ENCODE measurements around the gene SPEF2. TPM values are rescaled to one million over a fixed set of nuclear protein-coding genes. Genes with fewer than 3 reads are reported as not detected.

SPEF2 gene
- total and polyA plus RNA-seq, 2 donors (not counting 1 experiment from before 2014, with no cell fraction given): 0.31 to 0.59 TPM

DNA sequence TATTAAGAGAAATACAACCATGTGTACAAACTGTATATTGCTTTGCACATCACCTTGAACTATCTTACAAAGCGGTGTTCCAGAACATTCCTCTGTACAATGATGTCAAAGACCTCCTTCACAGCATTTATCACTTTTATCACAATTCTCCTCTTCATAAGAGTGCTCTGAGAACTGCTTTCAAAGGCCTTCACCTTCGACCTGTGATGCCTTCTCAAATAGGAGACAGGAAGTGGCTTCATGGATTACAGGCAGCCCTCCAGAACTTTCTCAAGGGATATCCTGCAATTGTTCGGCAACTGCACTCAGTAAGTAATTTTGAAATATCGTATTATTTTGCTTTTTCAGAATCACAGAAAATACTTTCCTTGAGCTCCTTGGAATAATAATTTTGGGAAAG is 171.1 kb downstream of the SPEF2 start:
- Histone ChIP-seq H3K4me2 (replicated peaks; ENCODE audit: low read depth, low read length, poor library complexity, severe bottlenecking) (no peak overlapping the region), H3K36me3 (replicated peaks in 1 of 2; ENCODE audit: control extremely low read depth in 1 of 2, control insufficient read depth in 1 of 2, extremely low read depth in 1 of 2, insufficient read depth in 2 of 2, low read length in 1 of 2) (no peaks in the 10 kb centered on the region), H3K79me2 (ENCODE audit: control insufficient read depth, insufficient read depth, low read length) (no peaks in the 10 kb centered on the region), H3K27ac (ENCODE audit: low read length in 2 of 2) (no peak overlapping the region), H2AFZ (ENCODE audit: insufficient read depth, low read depth, low read length, poor library complexity, severe bottlenecking) (no peak overlapping the region), H3K9me3 (ENCODE audit: control extremely low read depth in 1 of 3, control insufficient read depth in 2 of 3, insufficient read depth in 1 of 3, low read length in 2 of 3) (no peaks in the 10 kb centered on the region), H3K4me1 (ENCODE audit: control insufficient read depth in 2 of 2, insufficient read depth in 2 of 2, low read length in 2 of 2) (no peaks in the 10 kb centered on the region), H3K4me3 (ENCODE audit: control extremely low read depth in 1 of 5, extremely low read depth in 1 of 5, insufficient read depth in 1 of 5, low read depth in 2 of 5, low read length in 4 of 5) (no peak overlapping the region), H3K9ac (ENCODE audit: low read length) (no peak overlapping the region), H3K27me3 (replicated peaks in 1 of 4; ENCODE audit: control extremely low read depth in 1 of 4, control insufficient read depth in 3 of 4, insufficient read depth in 4 of 4, low read length in 3 of 4) (no peaks in the 10 kb centered on the region), H4K20me1 (ENCODE audit: control insufficient read depth, insufficient read depth, low read length, poor library complexity, severe bottlenecking) (no peaks in the 10 kb centered on the region)
- no peak for TF ChIP-seq EZH2 (IDR thresholded peaks at IDR 0.05; ENCODE audit: borderline replicate concordance, insufficient read depth, low read depth, low read length, poor library complexity, severe bottlenecking)
- no peak for TF ChIP-seq CTCF (IDR thresholded peaks at IDR 0.05)
- DNase-seq (no peak), ATAC-seq (ENCODE audit: low read depth) (no peak)
- ChIA-PET POLR2A (no interaction called here), CTCF (no interaction called here)
- H3K9me3 Mint-ChIP-seq (ENCODE audit: insufficient read depth): no peaks in the 10 kb centered on the region
- intact Hi-C loops (cut with micrococcal nuclease): no loop called here
- no peak overlapping the region for H3K27ac Mint-ChIP-seq
- no peaks in the 10 kb centered on the region for H3K27me3 Mint-ChIP-seq
- no peaks in the 10 kb centered on the region for H3K4me1 Mint-ChIP-seq
- 100% methylated on average over 1 of the region's 4 CpGs for WGBS (ENCODE audit: insufficient coverage)
- H3K4me3 Mint-ChIP-seq: no peak overlapping the region

GRCh38 chr5:35789732-35790456 is 172.2 kb downstream of the SPEF2 start:
- no peaks in the 10 kb centered on the region for H3K27me3 Mint-ChIP-seq
- DNase-seq: no peak
- ChIA-PET CTCF (no interaction called here), POLR2A (no interaction called here)
- H3K9me3 Mint-ChIP-seq (ENCODE audit: insufficient read depth): no peaks in the 10 kb centered on the region
- no peaks in the 10 kb centered on the region for H3K79me2 ChIP-seq (ENCODE audit: control insufficient read depth, insufficient read depth, low read length)
- H3K4me1 ChIP-seq (ENCODE audit: control insufficient read depth in 2 of 2, insufficient read depth in 2 of 2, low read length in 2 of 2): no peaks in the 10 kb centered on the region
- H3K9me3 ChIP-seq (ENCODE audit: control extremely low read depth in 1 of 3, control insufficient read depth in 2 of 3, insufficient read depth in 1 of 3, low read length in 2 of 3): no peaks in the 10 kb centered on the region
- no peak overlapping the region for H3K4me3 Mint-ChIP-seq
- H3K36me3 ChIP-seq (replicated peaks in 1 of 2; ENCODE audit: control extremely low read depth in 1 of 2, control insufficient read depth in 1 of 2, extremely low read depth in 1 of 2, insufficient read depth in 2 of 2, low read length in 1 of 2): no peaks in the 10 kb centered on the region
- no peak for ATAC-seq (ENCODE audit: low read depth)
- 81% methylated on average over 3 of the region's 4 CpGs for WGBS (ENCODE audit: insufficient coverage)
- intact Hi-C loops (cut with micrococcal nuclease): no loop called here
- TF ChIP-seq CTCF (IDR thresholded peaks at IDR 0.05) (no peak), EZH2 (IDR thresholded peaks at IDR 0.05; ENCODE audit: borderline replicate concordance, insufficient read depth, low read depth, low read length, poor library complexity, severe bottlenecking) (no peak)
- no peak overlapping the region for H3K27ac Mint-ChIP-seq
- no peak overlapping the region for H3K4me2 ChIP-seq (replicated peaks; ENCODE audit: low read depth, low read length, poor library complexity, severe bottlenecking)
- no peak overlapping the region for H2AFZ ChIP-seq (ENCODE audit: insufficient read depth, low read depth, low read length, poor library complexity, severe bottlenecking)
- H3K27me3 ChIP-seq (replicated peaks in 1 of 4; ENCODE audit: control extremely low read depth in 1 of 4, control insufficient read depth in 3 of 4, insufficient read depth in 4 of 4, low read length in 3 of 4): no peaks in the 10 kb centered on the region
- no peak overlapping the region for H3K27ac ChIP-seq (ENCODE audit: low read length in 2 of 2)
- no peaks in the 10 kb centered on the region for H3K4me1 Mint-ChIP-seq
- H4K20me1 ChIP-seq (ENCODE audit: control insufficient read depth, insufficient read depth, low read length, poor library complexity, severe bottlenecking): no peaks in the 10 kb centered on the region
- H3K4me3 ChIP-seq (ENCODE audit: control extremely low read depth in 1 of 5, extremely low read depth in 1 of 5, insufficient read depth in 1 of 5, low read depth in 2 of 5, low read length in 4 of 5): no peak overlapping the region
- no peak overlapping the region for H3K9ac ChIP-seq (ENCODE audit: low read length)
